SKM-1 (cell line): ENCODE results near the gene PNMA6E.
"Not testable (repeated sequence)": the region's sequence is repeated elsewhere in the genome, so short reads cannot be mapped to it uniquely, and the experiment has no call there.

Source experiments
- DNase-seq: peaks from one replicate; lab custom pipeline; 2025; ENCODE audit not compliant: unreplicated experiment; lab: John Stamatoyannopoulos, UW

PNMA6E gene

GRCh38 chrX:153409414-153410101 lies 8.4 kb upstream of the PNMA6E start:
- DNase-seq, result no peak

DNA sequence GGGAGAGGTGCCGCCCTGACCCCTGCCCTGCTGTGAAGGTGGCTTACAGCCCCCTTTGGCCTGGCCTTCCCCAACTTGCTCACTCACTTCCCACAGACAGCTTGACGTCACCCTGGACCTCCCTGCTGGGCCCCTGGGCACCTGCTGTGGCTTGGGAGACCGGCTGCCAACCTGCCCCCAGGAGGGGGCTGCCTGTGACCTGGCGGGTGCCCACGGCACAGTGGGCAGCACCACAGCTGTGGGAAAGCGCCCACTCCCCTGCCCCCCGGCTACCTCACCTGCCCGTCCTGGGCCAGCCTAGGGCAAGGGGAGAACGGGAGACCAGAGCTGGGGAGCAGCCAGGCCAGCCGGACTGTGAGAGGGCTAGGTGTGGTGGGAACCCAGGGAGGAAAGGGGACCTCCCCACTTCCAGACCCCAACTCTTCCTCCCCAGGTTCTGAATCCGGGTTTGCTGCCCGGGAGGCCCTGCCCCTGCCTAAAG lies 7.8 kb upstream of the PNMA6E start:
- no peak for DNase-seq

DNA sequence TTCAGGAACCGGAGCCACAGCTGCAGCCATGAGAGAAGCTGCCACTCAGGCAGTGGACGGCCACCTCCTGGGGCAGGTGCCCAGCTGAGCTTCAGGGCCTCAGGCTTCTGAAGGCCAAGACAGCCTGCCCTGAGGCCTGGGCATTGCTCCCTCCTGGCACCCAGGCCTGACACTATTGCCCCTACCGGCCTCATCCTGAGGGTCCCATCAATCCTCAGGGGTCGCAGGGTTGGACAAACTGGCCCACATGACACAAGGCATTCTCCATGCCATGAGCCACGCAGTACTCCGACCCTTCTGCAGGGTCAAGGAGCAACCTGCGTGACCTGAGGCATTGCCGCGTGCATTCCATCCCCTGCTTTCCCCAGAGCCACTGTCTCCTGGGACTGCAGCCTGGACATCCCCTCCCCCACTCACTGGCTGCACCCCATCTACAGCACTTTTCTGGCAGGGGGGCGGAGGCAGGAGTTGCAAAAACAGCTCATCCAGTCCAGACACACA lies 7.1 kb upstream of the PNMA6E start:
- DNase-seq, result no peak

GRCh38 chrX:153407736-153408135 lies 6.6 kb upstream of the PNMA6E start:
- no peak for DNase-seq

DNA sequence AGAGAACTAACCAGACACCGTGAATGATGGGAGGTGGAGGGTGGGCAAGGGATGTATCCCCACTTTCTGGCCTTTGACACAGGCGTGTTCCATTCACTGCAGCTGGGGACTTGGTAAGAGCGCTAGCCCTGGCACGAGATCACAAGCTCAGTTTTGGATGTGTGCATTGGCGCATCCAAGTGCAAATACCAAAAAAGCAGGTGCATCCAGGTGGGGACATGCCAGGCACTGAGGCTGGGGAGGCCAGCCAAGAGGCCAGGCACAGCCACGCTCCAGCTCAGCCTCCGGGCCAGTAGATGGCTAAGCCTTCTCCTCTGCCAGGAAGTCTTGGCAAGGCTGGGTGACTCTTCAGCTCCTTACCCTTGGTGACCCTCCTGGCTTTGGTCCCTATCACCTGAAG lies 5.8 kb upstream of the PNMA6E start:
- no peak for DNase-seq

DNA sequence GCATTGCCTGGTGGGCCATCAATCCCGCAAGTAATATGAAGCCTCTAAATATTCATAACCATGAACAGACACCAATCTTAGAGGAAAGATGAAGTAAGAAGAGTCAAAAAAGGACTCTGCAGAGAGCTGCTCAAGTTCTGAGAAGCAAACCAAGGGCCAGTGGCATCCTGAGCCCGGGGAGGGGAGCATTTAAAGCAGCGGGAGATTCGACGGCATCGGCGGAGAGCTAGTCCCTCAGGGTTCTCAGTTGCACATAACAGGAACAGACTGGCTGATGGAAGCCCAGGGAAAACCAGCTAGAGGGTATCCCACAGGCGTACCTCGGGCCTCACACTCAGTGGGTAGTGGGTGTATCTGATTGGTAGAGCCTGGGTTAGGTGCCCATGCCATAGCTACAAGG lies 4.9 kb upstream of the PNMA6E start:
- DNase-seq, result no peak

- no peak for DNase-seq
Observed at GRCh38 chrX:153405426-153405825, 4.3 kb upstream of the PNMA6E start.

- not testable (repeated sequence) for DNase-seq
Observed at GRCh38 chrX:153404333-153404732, 3.2 kb upstream of the PNMA6E start.

DNA sequence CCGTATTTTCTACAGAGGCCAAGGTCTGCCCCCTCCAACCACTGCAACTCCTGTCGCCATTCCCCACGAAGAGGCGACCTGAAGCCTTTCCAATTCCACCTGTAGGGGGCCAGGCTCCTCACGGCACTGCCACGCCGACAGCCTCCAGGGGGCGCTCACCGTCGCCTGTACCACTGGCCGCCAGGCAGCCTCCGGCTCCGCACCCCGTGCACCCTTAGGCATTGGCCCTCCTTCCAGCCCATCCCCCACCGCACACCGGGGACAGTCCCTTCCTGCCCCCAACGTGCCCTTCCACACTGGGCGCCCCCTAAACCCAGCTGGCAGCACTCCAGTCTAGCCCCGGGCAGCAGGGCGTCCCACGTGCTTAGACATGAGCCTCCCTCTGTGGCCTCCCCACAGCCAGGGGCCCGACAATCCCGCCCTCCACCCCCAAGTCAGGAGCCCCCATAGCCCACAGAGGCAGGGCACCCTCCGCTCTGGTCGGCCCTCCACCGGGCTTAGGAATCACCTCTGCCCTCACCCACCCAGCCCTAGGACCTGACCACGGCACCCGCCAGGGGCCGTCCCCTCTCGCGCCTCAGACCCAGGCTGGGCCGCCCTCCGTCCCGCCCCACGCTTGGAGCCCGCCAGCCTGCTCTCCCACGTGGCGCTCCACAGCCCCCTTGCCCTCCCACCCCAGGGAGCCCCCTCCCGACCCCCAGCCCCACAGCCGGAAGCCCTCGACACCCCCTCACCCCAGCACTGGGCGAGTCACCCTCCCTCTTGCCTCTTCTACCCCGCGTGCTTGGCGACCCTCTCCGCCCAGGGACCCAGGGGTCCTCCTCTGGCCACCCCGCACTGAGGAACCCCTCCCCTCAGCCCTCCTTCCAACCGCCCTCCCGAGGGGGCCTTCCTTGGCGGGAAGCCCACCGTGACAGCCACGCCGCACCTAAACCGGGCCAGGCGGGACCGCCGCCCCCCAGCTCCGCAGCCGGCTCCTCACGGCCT lies 711 bp downstream of the PNMA6E start:
- DNase-seq, result peak; percentile 38

- DNase-seq, result no peak
Observed at GRCh38 chrX:153398275-153398960, 2.7 kb downstream of the PNMA6E start.

GRCh38 chrX:153397256-153397960 lies 3.7 kb downstream of the PNMA6E start:
- no peak for DNase-seq

DNA sequence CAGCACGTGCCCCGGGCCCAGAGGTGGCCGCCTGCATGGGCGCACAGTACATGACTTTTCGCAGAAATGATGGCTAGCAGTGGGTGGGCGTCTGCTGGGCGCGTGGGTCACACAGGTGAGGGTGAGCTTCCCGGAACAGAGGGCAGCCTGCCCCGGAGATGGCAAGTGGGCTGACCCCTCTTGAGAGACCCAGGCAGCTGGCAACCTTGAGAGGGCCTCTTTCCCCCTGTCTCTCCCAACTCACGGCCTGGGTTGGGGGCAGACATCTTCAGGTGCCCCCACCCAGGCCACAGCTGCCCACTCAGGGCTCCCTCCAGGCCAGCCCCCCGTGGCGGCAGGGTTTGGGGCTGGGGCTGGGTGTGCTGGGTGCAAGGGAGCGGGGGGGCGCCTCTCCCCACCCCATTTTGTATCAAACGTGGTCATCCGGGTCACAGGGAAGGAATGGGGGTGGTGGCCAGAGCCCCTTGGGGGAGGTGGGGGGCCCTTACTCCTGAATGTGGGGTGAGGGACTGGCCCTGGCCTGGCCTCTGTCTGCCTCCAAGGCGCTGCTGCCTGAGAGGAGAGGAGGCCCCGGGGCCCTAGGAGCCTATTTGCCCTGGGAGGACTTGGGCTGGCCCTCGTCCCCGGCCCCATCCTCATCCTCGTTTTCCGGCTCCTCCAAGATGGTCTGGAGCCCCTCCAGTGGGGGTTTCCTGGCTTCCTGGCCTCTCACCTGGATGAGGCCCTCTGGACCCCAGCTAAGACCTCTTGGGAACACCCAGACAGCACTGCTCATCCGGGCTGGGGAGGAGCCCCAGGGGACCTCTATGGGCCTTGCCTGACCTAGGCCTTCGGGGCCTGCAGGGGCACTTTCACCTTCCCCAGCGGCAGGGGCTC lies 4.6 kb downstream of the PNMA6E start:
- DNase-seq, result no peak

- DNase-seq, result no peak
Observed at GRCh38 chrX:153395613-153396319, 5.4 kb downstream of the PNMA6E start.

GRCh38 chrX:153394612-153395011 lies 6.5 kb downstream of the PNMA6E start:
- DNase-seq, result no peak

- DNase-seq, result no peak
Observed at GRCh38 chrX:153392642-153393321, 8.4 kb downstream of the PNMA6E start.

DNA sequence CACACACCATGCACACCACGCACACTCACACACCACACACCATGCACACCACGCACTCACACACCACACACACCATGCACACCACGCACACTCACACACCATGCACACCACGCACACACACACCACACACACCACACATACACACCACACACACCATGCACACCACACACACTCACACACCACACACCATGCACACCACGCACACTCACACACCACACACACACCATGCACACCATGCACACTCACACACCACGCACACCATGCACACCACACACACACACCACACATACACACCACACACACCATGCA lies 11.7 kb downstream of the PNMA6E start:
- DNase-seq, result not testable (repeated sequence)

- no peak for DNase-seq
Observed at GRCh38 chrX:153388722-153389459, 12.3 kb downstream of the PNMA6E start.
